ACHN (cell line): Measurements from ENCODE around the gene ERBB2.
A peak's percentile ranks its signal among the peaks of the same experiment; 100 is the strongest.
"Not testable (repeated sequence)": the region's sequence is repeated elsewhere in the genome, so short reads cannot be mapped to it uniquely, and the experiment has no call there.

ENCODE experiments used
- DNase-seq: peaks from one replicate; pipeline ENCODE4 v3.0.0-alpha.2; 2015
- in situ Hi-C: cut with HindIII; loops from 2 replicates; pipeline ENCODE4 v1.10.0; 2017; ENCODE audit warnings: low sequenced_read_pairs, low pct_ligation_motif_present, low pct_unique_long_range_greater_than_20kb

The ERBB2 gene

GRCh38 chr17:39715375-39716072 lies 15.7 kb downstream of the ERBB2 start:
- no peak for DNase-seq
- in situ Hi-C loops = no loop called here

GRCh38 chr17:39716073-39716818 lies 16.4 kb downstream of the ERBB2 start:
- DNase-seq = no peak
- in situ Hi-C loops = no loop called here

DNA sequence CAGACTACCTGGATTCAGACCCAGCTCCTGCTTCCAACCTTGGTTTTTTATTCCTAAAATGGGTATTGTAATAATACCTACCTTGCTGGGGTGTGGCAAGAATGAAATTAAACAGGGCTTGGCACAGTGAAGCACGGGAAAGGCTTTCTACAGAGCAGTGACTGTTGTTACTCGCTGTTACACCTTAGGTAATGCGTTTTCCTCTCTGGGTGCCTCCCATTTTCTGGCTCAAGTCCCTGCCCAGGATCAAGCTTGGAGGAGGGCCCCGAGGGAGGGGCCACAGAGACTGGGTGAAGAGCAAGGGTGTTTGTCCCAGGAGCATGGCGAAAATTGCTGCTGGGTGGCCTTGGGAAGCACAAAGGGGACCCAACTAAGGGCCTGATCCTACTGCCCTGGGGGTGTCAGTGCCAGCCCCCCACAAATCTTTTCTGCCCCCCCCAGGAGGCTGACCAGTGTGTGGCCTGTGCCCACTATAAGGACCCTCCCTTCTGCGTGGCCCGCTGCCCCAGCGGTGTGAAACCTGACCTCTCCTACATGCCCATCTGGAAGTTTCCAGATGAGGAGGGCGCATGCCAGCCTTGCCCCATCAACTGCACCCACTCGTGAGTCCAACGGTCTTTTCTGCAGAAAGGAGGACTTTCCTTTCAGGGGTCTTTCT lies 17.1 kb downstream of the ERBB2 start:
- no peak for DNase-seq
- in situ Hi-C loops = no loop called here

DNA sequence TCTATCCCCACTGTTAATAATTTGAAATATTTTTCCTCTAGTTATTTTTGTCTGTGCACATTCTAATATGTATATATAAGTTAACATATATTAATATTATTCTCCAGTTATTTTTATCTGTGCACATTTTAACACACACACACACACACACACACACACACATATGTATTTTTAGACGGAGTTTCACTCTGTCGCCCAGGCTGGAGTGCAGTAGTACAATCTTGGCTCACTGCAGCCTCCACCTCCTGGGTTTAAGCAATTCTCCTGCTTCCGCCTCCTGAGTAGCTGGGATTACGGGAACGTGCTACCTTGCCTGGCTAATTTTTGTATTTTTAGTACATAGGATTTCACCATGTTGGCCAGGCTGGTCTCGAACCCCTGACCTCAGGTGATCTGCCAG lies 17.8 kb downstream of the ERBB2 start:
- in situ Hi-C loops = no loop called here
- DNase-seq = no peak

DNA sequence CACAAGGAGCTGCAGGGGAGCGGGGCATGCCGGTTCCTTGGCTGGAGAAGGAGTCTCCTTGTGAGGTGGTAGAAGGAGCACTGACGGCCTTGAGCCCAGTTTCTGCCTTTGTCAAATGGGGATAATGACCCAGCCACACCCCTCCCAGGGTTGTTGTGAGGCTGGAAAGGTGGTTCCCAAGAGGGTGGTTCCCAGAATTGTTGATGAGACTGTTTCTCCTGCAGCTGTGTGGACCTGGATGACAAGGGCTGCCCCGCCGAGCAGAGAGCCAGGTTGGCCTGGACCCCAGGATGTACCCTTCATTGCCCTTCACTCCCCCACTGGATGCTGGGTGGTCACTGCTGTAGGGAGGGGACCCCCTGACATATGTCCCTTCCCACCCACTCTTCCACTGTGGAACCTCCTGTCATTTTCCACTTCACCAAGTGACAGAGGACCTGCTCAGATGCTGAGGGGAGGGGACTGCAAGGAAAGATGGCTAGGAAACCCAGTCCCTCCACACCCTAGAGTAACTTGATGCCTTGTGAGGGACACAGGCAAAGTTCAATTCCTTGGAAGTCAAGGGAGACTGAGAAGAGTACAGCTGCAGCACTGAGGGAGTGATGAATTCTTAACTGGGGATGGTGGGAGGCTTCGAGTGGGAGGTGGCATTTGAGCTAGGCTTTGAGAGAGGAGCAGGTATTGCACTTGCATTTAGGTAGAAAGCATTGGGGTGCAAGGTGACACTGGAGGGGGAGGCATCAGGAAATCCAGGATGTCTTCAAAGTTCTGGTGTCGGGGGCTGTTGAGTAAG lies 19.9 kb downstream of the ERBB2 start:
- no peak for DNase-seq
- in situ Hi-C loops = no loop called here

GRCh38 chr17:39722104-39722503 lies 22.2 kb downstream of the ERBB2 start:
- DNase-seq = no peak
- in situ Hi-C loops = no loop called here

GRCh38 chr17:39722965-39723848 lies 23.3 kb downstream of the ERBB2 start:
- no peak for DNase-seq
- in situ Hi-C loops = no loop called here

GRCh38 chr17:39724731-39725130 lies 24.9 kb downstream of the ERBB2 start:
- in situ Hi-C loops = no loop called here
- DNase-seq = no peak

DNA sequence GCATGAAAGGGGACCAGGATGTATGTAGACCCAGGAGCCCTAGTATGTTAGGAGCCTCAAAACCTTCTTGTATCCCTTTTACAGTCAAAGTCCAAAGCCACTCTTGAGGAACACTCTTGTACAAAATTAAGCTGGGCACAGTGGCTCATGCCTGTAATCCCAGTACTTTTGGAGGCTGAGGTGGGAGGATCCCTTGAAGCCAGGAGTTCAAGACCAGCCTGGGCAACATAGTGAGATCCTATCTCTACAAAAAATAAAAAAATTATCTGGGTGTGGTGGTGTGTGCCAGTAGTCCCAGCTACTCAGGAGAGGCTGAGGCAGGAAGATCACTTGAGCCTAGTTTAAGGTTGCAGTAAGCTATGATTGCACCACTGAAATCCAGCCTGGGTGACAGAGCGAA lies 26.1 kb downstream of the ERBB2 start:
- in situ Hi-C loops, DNase-seq: not testable (repeated sequence)

DNA sequence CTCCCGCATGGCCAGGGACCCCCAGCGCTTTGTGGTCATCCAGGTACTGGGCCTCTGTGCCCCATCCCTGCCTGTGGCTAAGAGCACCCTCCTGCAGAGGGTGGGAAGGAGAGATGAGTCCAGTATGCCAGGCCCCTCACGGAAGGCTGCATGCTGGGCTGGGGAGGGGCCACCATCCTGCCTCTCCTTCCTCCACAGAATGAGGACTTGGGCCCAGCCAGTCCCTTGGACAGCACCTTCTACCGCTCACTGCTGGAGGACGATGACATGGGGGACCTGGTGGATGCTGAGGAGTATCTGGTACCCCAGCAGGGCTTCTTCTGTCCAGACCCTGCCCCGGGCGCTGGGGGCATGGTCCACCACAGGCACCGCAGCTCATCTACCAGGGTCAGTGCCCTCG lies 26.8 kb downstream of the ERBB2 start:
- in situ Hi-C loops = no loop called here
- DNase-seq = no peak

DNA sequence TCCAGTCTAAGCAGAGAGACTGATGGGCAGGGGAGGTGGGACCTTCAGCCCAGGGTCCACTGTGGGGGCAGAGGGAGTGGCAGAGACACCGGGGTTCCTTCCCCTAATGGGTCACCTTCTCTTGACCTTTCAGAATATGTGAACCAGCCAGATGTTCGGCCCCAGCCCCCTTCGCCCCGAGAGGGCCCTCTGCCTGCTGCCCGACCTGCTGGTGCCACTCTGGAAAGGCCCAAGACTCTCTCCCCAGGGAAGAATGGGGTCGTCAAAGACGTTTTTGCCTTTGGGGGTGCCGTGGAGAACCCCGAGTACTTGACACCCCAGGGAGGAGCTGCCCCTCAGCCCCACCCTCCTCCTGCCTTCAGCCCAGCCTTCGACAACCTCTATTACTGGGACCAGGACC lies 27.7 kb downstream of the ERBB2 start:
- in situ Hi-C loops = no loop called here

GRCh38 chr17:39729280-39729851 lies 29.5 kb downstream of the ERBB2 start:
- no peak for DNase-seq

More for the DNA sequence above, 27.7 kb downstream of the ERBB2 start:
- DNase-seq = no peak

DNA sequence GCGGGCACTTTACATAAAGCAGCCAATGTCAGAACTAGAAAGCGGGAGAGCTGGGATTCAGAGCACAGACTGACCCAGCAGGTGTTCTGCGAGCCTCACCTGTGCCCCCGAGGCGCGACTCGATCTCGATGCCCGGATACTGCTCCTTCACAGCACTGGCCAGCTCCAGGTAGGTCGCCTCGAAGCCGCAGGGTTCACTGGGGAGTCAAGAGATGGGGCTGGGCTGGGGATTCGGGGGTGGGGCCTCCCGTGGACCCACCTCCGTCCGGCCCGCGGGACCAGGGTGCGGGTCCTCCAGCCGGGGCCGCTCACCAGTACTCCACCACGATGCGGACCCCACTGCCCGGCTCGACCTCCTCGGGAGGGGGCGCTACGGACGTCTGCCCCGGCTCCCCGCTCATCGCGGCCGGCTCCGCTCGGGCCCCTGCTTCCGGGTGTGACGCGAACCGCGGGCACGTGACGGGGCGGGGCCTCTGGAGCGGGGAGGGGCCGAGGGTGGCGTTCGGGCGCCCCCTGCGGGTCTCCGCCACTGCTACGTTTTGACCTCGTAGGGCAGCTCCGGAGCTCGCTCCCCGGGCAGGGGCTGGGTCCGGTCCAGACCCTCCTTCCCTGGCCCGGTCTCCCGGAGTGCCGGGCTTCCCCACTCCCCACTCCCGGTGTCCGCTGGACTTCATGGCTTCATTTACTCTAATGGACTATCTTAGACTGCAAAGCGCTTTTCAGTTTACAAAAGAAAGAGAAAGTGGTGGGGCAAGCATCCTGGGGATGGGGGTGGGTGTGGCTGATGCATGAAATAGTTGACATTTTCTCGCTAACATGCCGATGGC lies 30.4 kb downstream of the ERBB2 start, which contains the start of gene MIEN1:
Gene MIEN1 (minus strand): TSS at position 438 of the 827 bp plus-strand sequence. CDS start 37 bp downstream, at position 401.
- in situ Hi-C loops = no loop called here
- peak; percentile 85 for DNase-seq

More at GRCh38 chr17:39729280-39729851, 29.5 kb downstream of the ERBB2 start:
- in situ Hi-C loops = no loop called here

- in situ Hi-C loops = no loop called here
- no peak for DNase-seq
Observed at GRCh38 chr17:39732586-39732985, 32.7 kb downstream of the ERBB2 start.

DNA sequence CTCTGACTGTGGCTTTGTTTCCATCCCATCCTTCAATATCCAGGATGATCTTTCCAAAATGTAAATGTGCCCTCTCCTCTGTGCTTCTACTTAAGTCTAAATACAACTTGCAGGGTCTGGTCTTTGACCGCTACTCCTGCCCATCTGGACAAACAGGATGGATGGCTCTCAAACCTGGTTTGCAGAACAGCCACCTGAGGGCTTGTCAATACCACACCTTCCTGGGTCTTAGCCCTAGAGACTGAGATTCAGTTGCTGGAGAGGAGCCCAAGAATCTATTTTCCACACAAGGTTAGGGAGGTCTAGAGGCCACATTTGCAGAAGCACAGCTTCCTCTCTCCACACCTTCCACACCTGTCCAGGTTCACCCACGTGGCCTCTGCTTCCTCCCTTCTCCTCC lies 36.0 kb downstream of the ERBB2 start:
- DNase-seq = no peak
- in situ Hi-C loops = no loop called here

GRCh38 chr17:39736319-39737165 lies 36.7 kb downstream of the ERBB2 start:
- in situ Hi-C loops = no loop called here
- DNase-seq = no peak
